H9 (cell line): ENCODE measurements around the gene FAM43A. TPM values are rescaled to one million over a fixed set of nuclear protein-coding genes. Genes with fewer than 3 reads are reported as not detected.

Source experiments
- DNase-seq: peaks from one replicate; pipeline ENCODE4 v3.0.0-alpha.2; 2017
- H2AFZ ChIP-seq: one replicate; pipeline ENCODE4 v1.6.1; 2013; ENCODE audit warnings: mild to moderate bottlenecking, low read length, control low read depth, moderate library complexity
- H2AK5ac ChIP-seq: 2 replicates; pipeline ENCODE4 v1.6.1; 2013; ENCODE audit warnings: low read length, control low read depth, mixed read lengths; ENCODE audit not compliant: insufficient read length
- H2BK120ac ChIP-seq: one replicate; pipeline ENCODE4 v1.6.1; 2013; ENCODE audit warnings: low read depth, mild to moderate bottlenecking, low read length, control low read depth, inconsistent platforms; ENCODE audit not compliant: poor library complexity, severe bottlenecking
- H2BK12ac ChIP-seq: 2 replicates; pipeline ENCODE4 v1.6.1; 2013; ENCODE audit warnings: low read length, control low read depth, mixed read lengths, low read depth; ENCODE audit not compliant: insufficient read length
- H2BK15ac ChIP-seq: 2 replicates; pipeline ENCODE4 v1.6.1; 2013; ENCODE audit warnings: low read depth, low read length, control low read depth
- H2BK20ac ChIP-seq: one replicate; pipeline ENCODE4 v1.6.1; 2013; ENCODE audit warnings: low read depth, mild to moderate bottlenecking, low read length, control low read depth, inconsistent platforms; ENCODE audit not compliant: poor library complexity, severe bottlenecking
- H2BK5ac ChIP-seq: 2 replicates; pipeline ENCODE4 v1.6.1; 2013; ENCODE audit warnings: low read length, control low read depth, mixed read lengths; ENCODE audit not compliant: insufficient read length
- H3K14ac ChIP-seq: 2 replicates; pipeline ENCODE4 v1.6.1; 2013; ENCODE audit warnings: low read length, control low read depth; ENCODE audit not compliant: insufficient read depth
- H3K18ac ChIP-seq: 2 replicates; pipeline ENCODE4 v1.6.1; 2013; ENCODE audit warnings: low read depth, mild to moderate bottlenecking, mixed read lengths, low read length, control low read depth; ENCODE audit not compliant: insufficient read length
- H3K23ac ChIP-seq: 2 replicates; pipeline ENCODE4 v1.6.1; 2013; ENCODE audit warnings: low read length, control low read depth, mixed read lengths, low read depth; ENCODE audit not compliant: insufficient read length
- H3K23me2 ChIP-seq: 2 replicates; pipeline ENCODE4 v1.6.1; 2013; ENCODE audit warnings: low read depth, mild to moderate bottlenecking, mixed read lengths, low read length, control low read depth; ENCODE audit not compliant: insufficient read length, poor library complexity, severe bottlenecking
- H3K27ac ChIP-seq: 2 replicates; pipeline ENCODE4 v1.5.1; 2013; ENCODE audit warnings: low read length, control low read depth, mixed read lengths, low read depth; ENCODE audit not compliant: insufficient read length
- H3K27me3 ChIP-seq: 2 replicates; pipeline ENCODE4 v1.6.1; 2013; ENCODE audit warnings: low read length, control low read depth, inconsistent platforms; ENCODE audit not compliant: insufficient read depth
- H3K4ac ChIP-seq: 2 replicates; pipeline ENCODE4 v1.6.1; 2013; ENCODE audit warnings: low read depth, mild to moderate bottlenecking, control low read depth, inconsistent platforms, low read length, moderate library complexity
- H3K4me1 ChIP-seq: 2 replicates; pipeline ENCODE4 v1.6.1; 2013; ENCODE audit warnings: low read length, control low read depth, inconsistent platforms; ENCODE audit not compliant: insufficient read depth
- H3K4me2 ChIP-seq: 2 replicates; pipeline ENCODE4 v1.6.1; 2013; ENCODE audit warnings: low read length, control low read depth, mixed read lengths; ENCODE audit not compliant: insufficient read length, insufficient read depth
- H3K56ac ChIP-seq: 2 replicates; pipeline ENCODE4 v1.6.1; 2013; ENCODE audit warnings: low read depth, mild to moderate bottlenecking, mixed read lengths, low read length, control low read depth; ENCODE audit not compliant: insufficient read length
- H3K79me1 ChIP-seq: 2 replicates; pipeline ENCODE4 v1.6.1; 2013; ENCODE audit warnings: low read depth, mild to moderate bottlenecking, moderate library complexity, low read length, control low read depth, inconsistent platforms; ENCODE audit not compliant: insufficient read depth, poor library complexity, severe bottlenecking
- H3K79me2 ChIP-seq: 2 replicates; pipeline ENCODE4 v1.6.1; 2013; ENCODE audit warnings: low read length, control low read depth, inconsistent platforms; ENCODE audit not compliant: insufficient read depth
- H3K9ac ChIP-seq: 2 replicates; pipeline ENCODE4 v1.6.1; 2013; ENCODE audit warnings: low read length, control low read depth, mixed read lengths; ENCODE audit not compliant: insufficient read length; ENCODE audit errors: extremely low read depth
- H3K9me3 ChIP-seq: one replicate; pipeline ENCODE4 v1.6.1; 2013; ENCODE audit warnings: low read depth, low read length, inconsistent platforms; ENCODE audit not compliant: control insufficient read depth
- H3T11ph ChIP-seq: one replicate; pipeline ENCODE4 v1.6.1; 2013; ENCODE audit warnings: mild to moderate bottlenecking, low read length, control low read depth, inconsistent platforms
- H4K20me1 ChIP-seq: one replicate; pipeline ENCODE4 v1.6.1; 2013; ENCODE audit not compliant: control insufficient read depth, insufficient read length, insufficient read depth
- H4K5ac ChIP-seq: 2 replicates; pipeline ENCODE4 v1.6.1; 2013; ENCODE audit warnings: low read depth, mild to moderate bottlenecking, mixed read lengths, low read length, control low read depth; ENCODE audit not compliant: insufficient read length
- H4K8ac ChIP-seq: replicated peaks from 2 replicates; pipeline ENCODE4 v1.6.1; 2013; ENCODE audit warnings: low read length, control low read depth, mixed read lengths, low read depth; ENCODE audit not compliant: insufficient read length
- H4K91ac ChIP-seq: 2 replicates; pipeline ENCODE4 v1.6.1; 2013; ENCODE audit warnings: low read depth, mild to moderate bottlenecking, moderate library complexity, mixed read lengths, low read length, control low read depth; ENCODE audit not compliant: insufficient read length
- H3K27ac Mint-ChIP-seq, 3 experiments: 2 replicates in 2 of 3; 3 replicates in 1 of 3; pipeline ENCODE4 v1.8.0; 2020 to 2021; ENCODE audit warnings: mixed read lengths in 3 of 3, mild to moderate bottlenecking in 1 of 3, moderate library complexity in 1 of 3
- H3K27me3 Mint-ChIP-seq: 2 replicates; pipeline ENCODE4 v1.8.0; 2021; ENCODE audit warnings: low read depth, mild to moderate bottlenecking, moderate library complexity, mixed read lengths
- H3K36me3 Mint-ChIP-seq, 3 experiments: 2 replicates in 2 of 3; 3 replicates in 1 of 3; pipeline ENCODE4 v1.8.0; 2020 to 2021; ENCODE audit warnings: low read depth in 3 of 3, mixed read lengths in 3 of 3; ENCODE audit not compliant: insufficient read depth in 1 of 3
- H3K4me1 Mint-ChIP-seq, 2 experiments: 2 replicates each; pipeline ENCODE4 v1.8.0; 2020; ENCODE audit warnings: mixed read lengths in 2 of 2
- H3K4me3 Mint-ChIP-seq, 2 experiments: 2 replicates in 1 of 2; 3 replicates in 1 of 2; pipeline ENCODE4 v1.8.0; 2020 to 2021; ENCODE audit warnings: mild to moderate bottlenecking in 2 of 2, mixed read lengths in 2 of 2, moderate library complexity in 1 of 2
- H3K9me3 Mint-ChIP-seq, 2 experiments: 2 replicates in 1 of 2; 3 replicates in 1 of 2; pipeline ENCODE4 v1.8.0; 2020; ENCODE audit warnings: mild to moderate bottlenecking in 2 of 2, mixed read lengths in 2 of 2, moderate library complexity in 1 of 2
- CTCF ChIP-seq: fragments of 200-600 bp; sonication (generic); conservative IDR thresholded peaks from 3 replicates; pipeline ENCODE4 v1.8.0; 2021; ENCODE audit warnings: antibody characterized with exemption, mild to moderate bottlenecking
- WGBS: extraction: QIAGEN DNeasy Blood & Tissue Kit; methylation state at CpG from one replicate; pipeline ENCODE4 v1.1.7; 2013; ENCODE audit warnings: missing lambda C conversion rate, low lambda C conversion rate, mixed read lengths; ENCODE audit not compliant: insufficient read length; ENCODE audit errors: extremely low coverage; 5-methylcytosine and 5-hydroxymethylcytosine counted together
- total RNA-seq: library from RNA; stranded (reverse); gene quantifications from 2 replicates; pipeline ENCODE4 v1.2.1, GENCODE V29; 2021

FAM43A gene
- total RNA-seq, 1 experiment from 2014 or later = 2.7 TPM

DNA sequence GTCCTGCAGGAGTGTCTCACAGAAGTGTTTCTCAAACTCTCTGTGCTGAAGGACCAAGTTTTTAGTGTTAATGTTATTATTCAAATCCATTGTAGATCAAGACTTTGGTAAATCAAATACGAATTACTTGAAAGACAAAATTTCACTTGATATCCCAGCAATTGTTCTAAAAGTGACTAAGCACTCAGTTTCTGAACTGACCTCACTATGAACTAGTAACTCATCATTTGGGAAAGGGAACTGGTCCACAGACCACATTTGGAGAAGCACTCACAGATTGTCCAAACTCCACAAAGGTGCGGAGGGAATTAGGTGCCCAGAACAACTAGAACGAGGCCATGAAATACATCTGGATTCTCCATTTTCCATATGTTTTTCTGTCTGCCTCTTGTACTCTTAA lies 25.6 kb downstream of the FAM43A start:
- H3K4me3 Mint-ChIP-seq = no peak overlapping the region
- Histone ChIP-seq H3K4ac (no peak overlapping the region), H4K5ac (no peak overlapping the region), H3K79me1 (no peaks in the 10 kb centered on the region), H3K14ac (no peak overlapping the region), H3K9ac (no peak overlapping the region), H2BK20ac (no peak overlapping the region), H2BK15ac (no peak overlapping the region), H3K27ac (no peak overlapping the region), H3K18ac (no peak overlapping the region), H2BK5ac (no peak overlapping the region), H3K27me3 (no peaks in the 10 kb centered on the region), H3K4me2 (no peak overlapping the region), H3K79me2 (no peaks in the 10 kb centered on the region), H3T11ph (no peak overlapping the region), H3K23me2 (peaks cover 3% of the 10 kb centered on the region), H4K91ac (no peak overlapping the region), H4K20me1 (no peaks in the 10 kb centered on the region), H2AFZ (no peak overlapping the region), H3K56ac (no peak overlapping the region), H2BK12ac (no peak overlapping the region), H3K23ac (no peak overlapping the region), H2BK120ac (no peak overlapping the region), H2AK5ac (no peak overlapping the region), H3K4me1 (peaks cover 6% of the 10 kb centered on the region), H4K8ac (no peak overlapping the region), H3K9me3 (no peaks in the 10 kb centered on the region)
- DNase-seq = no peak
- H3K27ac Mint-ChIP-seq = no peak overlapping the region
- H3K9me3 Mint-ChIP-seq = no peaks in the 10 kb centered on the region
- no peaks in the 10 kb centered on the region for H3K27me3 Mint-ChIP-seq
- no CpG with 5 or more reads among the region's 3 CpGs for WGBS
- peaks cover 9 to 10% of the 10 kb centered on the region in 2 experiments for H3K4me1 Mint-ChIP-seq
- no peaks in the 10 kb centered on the region for H3K36me3 Mint-ChIP-seq
- no peak for TF ChIP-seq CTCF
